ENCODE results near the gene DHFR.

The DHFR gene

GRCh38 chr5:80654054-80654390 is 761 bp downstream of the DHFR start:
- DNase-seq, result no peak

- DNase-seq, result no peak
These were observed 1.3 kb downstream of the DHFR start for GRCh38 chr5:80653502-80653901.

GRCh38 chr5:80646926-80647325 is 7.9 kb downstream of the DHFR start:
- DNase-seq, result no peak

- DNase-seq, result no peak
These were observed 9.9 kb downstream of the DHFR start for GRCh38 chr5:80644900-80645299.

GRCh38 chr5:80641353-80641752 is 13.4 kb downstream of the DHFR start:
- no peak for DNase-seq

GRCh38 chr5:80634193-80634592 is 20.6 kb downstream of the DHFR start:
- DNase-seq, result no peak

GRCh38 chr5:80632700-80633099 is 22.1 kb downstream of the DHFR start:
- DNase-seq, result no peak

- DNase-seq, result no peak
These were observed 23.2 kb downstream of the DHFR start for GRCh38 chr5:80631278-80632259.

- DNase-seq, result no peak
These were observed 25.5 kb downstream of the DHFR start for GRCh38 chr5:80629281-80629680.

- no peak for DNase-seq
These were observed 29.6 kb downstream of the DHFR start for GRCh38 chr5:80625230-80625629.

GRCh38 chr5:80623999-80624398 is 30.8 kb downstream of the DHFR start:
- no peak for DNase-seq

- DNase-seq, result no peak
These were observed 32.0 kb downstream of the DHFR start for GRCh38 chr5:80622756-80623155.

GRCh38 chr5:80620211-80620610 is 34.6 kb downstream of the DHFR start:
- no peak for DNase-seq

- no peak for DNase-seq
These were observed 35.7 kb downstream of the DHFR start for GRCh38 chr5:80619086-80619485.

GRCh38 chr5:80618438-80618837 is 36.3 kb downstream of the DHFR start:
- DNase-seq, result no peak

GRCh38 chr5:80615266-80615914 is 39.4 kb downstream of the DHFR start:
- DNase-seq, result no peak

- no peak for DNase-seq
These were observed 45.1 kb downstream of the DHFR start for GRCh38 chr5:80609692-80610091.

- DNase-seq, result no peak
These were observed 46.1 kb downstream of the DHFR start for GRCh38 chr5:80608731-80609130.

- no peak for DNase-seq
These were observed 47.0 kb downstream of the DHFR start for GRCh38 chr5:80607832-80608231.

GRCh38 chr5:80607343-80607742 is 47.4 kb downstream of the DHFR start:
- DNase-seq, result no peak

- no peak for DNase-seq
These were observed 53.7 kb downstream of the DHFR start for GRCh38 chr5:80600943-80601693.

- no peak for DNase-seq
These were observed 57.3 kb downstream of the DHFR start for GRCh38 chr5:80597500-80597899.

GRCh38 chr5:80594810-80595209 is 60.0 kb downstream of the DHFR start:
- DNase-seq, result no peak

- DNase-seq, result no peak
These were observed 62.0 kb downstream of the DHFR start for GRCh38 chr5:80592761-80593160.
